GM23338 (cell line): Measurements from ENCODE around the gene GOLGA2. TPM values are rescaled to one million over a fixed set of nuclear protein-coding genes. Genes with fewer than 3 reads are reported as not detected.

Source experiments
- ATAC-seq: fragments of 200-7000 bp; cut with Tn5 transposase; 3 replicates; pipeline ENCODE4 v1.9.1; 2020
- DNase-seq: peaks from one replicate; pipeline ENCODE4 v3.0.0-alpha.2; 2015; ENCODE audit warnings: low spot score
- H2AFZ ChIP-seq: fragments of 200-600 bp; sonication (generic); 2 replicates; pipeline ENCODE4 v1.8.0; 2016; ENCODE audit warnings: antibody characterized with exemption, mild to moderate bottlenecking, moderate library complexity
- H3F3A ChIP-seq: fragments of 200-600 bp; sonication (generic); replicated peaks from 2 replicates; pipeline ENCODE4 v1.8.0; 2017; ENCODE audit warnings: antibody characterized with exemption, mixed run types, low read depth
- H3K27ac ChIP-seq: fragments of 200-600 bp; sonication (generic); 2 replicates; pipeline ENCODE4 v1.6.1; 2016; ENCODE audit warnings: low read depth
- H3K27me3 ChIP-seq: fragments of 200-600 bp; sonication (generic); 2 replicates; pipeline ENCODE4 v1.8.0; 2016; ENCODE audit warnings: mild to moderate bottlenecking, mixed run types, moderate library complexity; ENCODE audit not compliant: insufficient read depth
- H3K36me3 ChIP-seq: fragments of 200-600 bp; sonication (generic); 2 replicates; pipeline ENCODE4 v1.8.0; 2016; ENCODE audit warnings: mild to moderate bottlenecking; ENCODE audit not compliant: insufficient read depth
- H3K4me1 ChIP-seq: fragments of 200-600 bp; sonication (generic); 2 replicates; pipeline ENCODE4 v1.8.0; 2016; ENCODE audit warnings: mild to moderate bottlenecking, moderate library complexity; ENCODE audit not compliant: insufficient read depth
- H3K4me2 ChIP-seq: fragments of 200-600 bp; sonication (generic); 2 replicates; pipeline ENCODE4 v1.7.1; 2017; ENCODE audit warnings: mixed run types
- H3K4me3 ChIP-seq: fragments of 200-600 bp; sonication (generic); 2 replicates; pipeline ENCODE4 v1.6.1; 2016; ENCODE audit warnings: mixed run types
- H3K79me2 ChIP-seq: fragments of 200-600 bp; sonication (generic); replicated peaks from 2 replicates; pipeline ENCODE4 v1.8.0; 2017; ENCODE audit warnings: mild to moderate bottlenecking; ENCODE audit not compliant: insufficient read depth
- H3K9me2 ChIP-seq: fragments of 200-600 bp; sonication (generic); 2 replicates; pipeline ENCODE4 v1.8.0; 2017; ENCODE audit not compliant: insufficient read depth
- H4K20me1 ChIP-seq: fragments of 200-600 bp; sonication (generic); replicated peaks from 2 replicates; pipeline ENCODE4 v1.8.0; 2017; ENCODE audit warnings: mild to moderate bottlenecking; ENCODE audit not compliant: insufficient read depth
- H3K27ac Mint-ChIP-seq: 2 replicates; pipeline ENCODE4 v1.8.0; 2020; ENCODE audit warnings: inconsistent platforms, mild to moderate bottlenecking, moderate library complexity, mixed read lengths
- H3K27me3 Mint-ChIP-seq: 3 replicates; pipeline ENCODE4 v1.8.0; 2022; ENCODE audit warnings: low read depth, mild to moderate bottlenecking, moderate library complexity, mixed read lengths, inconsistent platforms; ENCODE audit not compliant: insufficient read depth, poor library complexity
- H3K36me3 Mint-ChIP-seq: 3 replicates; pipeline ENCODE4 v1.8.0; 2021; ENCODE audit warnings: low read depth, mild to moderate bottlenecking, inconsistent platforms, moderate library complexity, mixed read lengths
- H3K4me1 Mint-ChIP-seq: 3 replicates; pipeline ENCODE4 v1.8.0; 2020; ENCODE audit warnings: mild to moderate bottlenecking, inconsistent platforms, mixed read lengths
- H3K4me3 Mint-ChIP-seq: 3 replicates; pipeline ENCODE4 v1.8.0; 2021; ENCODE audit warnings: moderate library complexity, mild to moderate bottlenecking, inconsistent platforms, mixed read lengths
- H3K9me3 Mint-ChIP-seq: 3 replicates; pipeline ENCODE4 v1.8.0; 2020; ENCODE audit warnings: moderate library complexity, mild to moderate bottlenecking, inconsistent platforms, mixed read lengths
- CREB1 ChIP-seq: fragments of 250-450 bp; sonication (Bioruptor Pico); IDR thresholded peaks from 2 replicates; pipeline ENCODE4 v1.5.0; 2020; ENCODE audit warnings: low read depth, mild to moderate bottlenecking, moderate library complexity
- CTCF ChIP-seq, 2 experiments: fragments of 200-600 bp in 1 of 2; sonication (generic) in 1 of 2; conservative IDR thresholded peaks; 2 replicates each; pipeline versions ENCODE4 v1.5.1 to v1.6.1; 2016 to 2017; ENCODE audit warnings: antibody characterized with exemption in 2 of 2, low read depth in 2 of 2, mild to moderate bottlenecking in 2 of 2, moderate library complexity in 1 of 2
- ETS1 ChIP-seq: IDR thresholded peaks from 2 replicates; pipeline ENCODE4 v1.6.1; 2016; ENCODE audit warnings: antibody characterized with exemption
- EZH2 ChIP-seq: fragments of 200-600 bp; sonication (generic); IDR thresholded peaks from one replicate; pipeline ENCODE4 v1.8.0; 2017; ENCODE audit warnings: antibody characterized with exemption, mild to moderate bottlenecking, low read depth; ENCODE audit not compliant: unreplicated experiment
- EZH2phosphoT487 ChIP-seq: fragments of 200-600 bp; sonication (generic); IDR thresholded peaks from one replicate; pipeline ENCODE4 v1.8.1; 2018; ENCODE audit warnings: antibody characterized with exemption; ENCODE audit not compliant: unreplicated experiment
- JUNB ChIP-seq: IDR thresholded peaks from one replicate; pipeline ENCODE4 v1.6.1; 2016; ENCODE audit warnings: antibody characterized with exemption; ENCODE audit not compliant: unreplicated experiment
- NANOG ChIP-seq: IDR thresholded peaks from 2 replicates; pipeline ENCODE4 v1.6.1; 2016; ENCODE audit warnings: antibody characterized with exemption, borderline replicate concordance
- POLR2AphosphoS5 ChIP-seq: IDR thresholded peaks from 2 replicates; pipeline ENCODE4 v1.6.1; 2016; ENCODE audit warnings: antibody characterized with exemption, low read depth
- REST ChIP-seq: IDR thresholded peaks from one replicate; pipeline ENCODE4 v1.6.1; 2018; ENCODE audit warnings: antibody characterized with exemption; ENCODE audit not compliant: unreplicated experiment
- STAT1 ChIP-seq: IDR thresholded peaks from one replicate; pipeline ENCODE4 v1.6.1; 2016; ENCODE audit warnings: antibody characterized with exemption; ENCODE audit not compliant: unreplicated experiment
- ZNF114 ChIP-seq: fragments of 250-450 bp; sonication (Bioruptor Pico); IDR thresholded peaks from 2 replicates; pipeline ENCODE4 v1.5.0; 2020; ENCODE audit warnings: mild to moderate bottlenecking, moderate library complexity
- ZNF331 ChIP-seq: fragments of 250-450 bp; sonication (Bioruptor Pico); IDR thresholded peaks from 2 replicates; pipeline ENCODE4 v1.5.0; 2020; ENCODE audit warnings: low read depth, mild to moderate bottlenecking, moderate library complexity
- ZNF462 ChIP-seq: fragments of 250-450 bp; sonication (Bioruptor Pico); IDR thresholded peaks from 2 replicates; pipeline ENCODE4 v1.5.0; 2020; ENCODE audit warnings: mild to moderate bottlenecking, moderate library complexity
- polyA plus RNA-seq: library from polyadenylated mRNA; unstranded; fragments of >200 nt; fragmentation: Nextera tagmentation; extraction: Ambion mirVana; gene quantifications from 2 replicates; pipeline ENCODE4 v1.2.1, GENCODE V29; 2016
- total RNA-seq: library from RNA; depleted of rRNA; stranded (reverse); fragments of >200 nt; shearing (Covaris generic); gene quantifications from 2 replicates; pipeline ENCODE4 v1.2.3, GENCODE V29; 2014

GOLGA2 gene
- total and polyA plus RNA-seq, 2 experiments from 2014 or later, result 32.6 to 48.4 TPM

- Histone ChIP-seq H3K27me3 (no peaks in the 10 kb centered on the region), H3K36me3 (peaks cover 6% of the 10 kb centered on the region; the same call in 1 of the 2 replicates), H3K4me2 (peak within 1 kb of the TSS; percentile 84), H3K9me2 (no peaks in the 10 kb centered on the region), H2AFZ (peak within 1 kb of the TSS; percentile 66), H3K4me1 (peaks cover 7% of the 10 kb centered on the region), H3K79me2 (peaks cover 18% of the 10 kb centered on the region), H3K27ac (peak within 1 kb of the TSS; percentile 92), H4K20me1 (no peaks in the 10 kb centered on the region; the same call in none of the 2 replicates), H3F3A (peaks cover 5% of the 10 kb centered on the region; the same call in 1 of the 2 replicates), H3K4me3 (peak within 1 kb of the TSS; percentile 99)
- Mint-ChIP-seq H3K36me3 (peaks cover 19% of the 10 kb centered on the region), H3K27ac (peak within 1 kb of the TSS; percentile 97), H3K27me3 (peaks cover 13% of the 10 kb centered on the region), H3K4me3 (peak within 1 kb of the TSS; percentile 94), H3K4me1 (no peaks in the 10 kb centered on the region), H3K9me3 (no peaks in the 10 kb centered on the region)
- DNase-seq (peak; percentile 98), ATAC-seq (peak; percentile 92)
- TF ChIP-seq ZNF331 (CRISPR knock-in tag) (no peak), ZNF462 (no peak), JUNB (no peak), CREB1 (peak; percentile 69; the same call in 1 of the 2 replicates), REST (no peak), EZH2phosphoT487 (no peak), CTCF (conservative IDR thresholded peaks at IDR 0.05; ENCODE audit: low read depth in 2 of 2) (no peak), ZNF114 (CRISPR knock-in tag) (no peak), POLR2AphosphoS5 (peak; percentile 50), NANOG (no peak), ETS1 (peak; percentile 84), STAT1 (no peak), EZH2 (no peak)
Measured at GRCh38 chr9:128322404-128323211, 46.8 kb upstream of the GOLGA2 start, which contains the start of the genes COQ4 and TRUB2. Gene COQ4 (plus strand): TSS chr9:128322839. CDS start chr9:128322859, 20 bp downstream. Gene TRUB2 (minus strand): TSS chr9:128322447. CDS start chr9:128322408, 39 bp downstream.
